Mesenteric fat pad (tissue), 1 donor: Measurements from ENCODE around the gene EIF4B. TPM values are rescaled to one million over a fixed set of nuclear protein-coding genes. Genes with fewer than 3 reads are reported as not detected.

ENCODE experiments used
- DNase-seq: peaks from one replicate; pipeline ENCODE4 v3.0.0-alpha.2; 2020; ENCODE audit warnings: low spot score
- total RNA-seq: library from RNA; stranded (reverse); fragmentation: NEBNext Ultra II Directional; extraction: Animal tissue kit (Norgen Biotek cat#: 25700); gene quantifications from one replicate; pipeline ENCODE4 v1.2.1, GENCODE V29; 2021
- donor health status: DM: yes; HTN: yes; CAD: no.

The EIF4B gene
- total RNA-seq, 1 donor from 2014 or later: 393 TPM

- DNase-seq: peak; percentile 78
Measured at GRCh38 chr12:53067993-53068770, 61.9 kb downstream of the EIF4B start.

DNA sequence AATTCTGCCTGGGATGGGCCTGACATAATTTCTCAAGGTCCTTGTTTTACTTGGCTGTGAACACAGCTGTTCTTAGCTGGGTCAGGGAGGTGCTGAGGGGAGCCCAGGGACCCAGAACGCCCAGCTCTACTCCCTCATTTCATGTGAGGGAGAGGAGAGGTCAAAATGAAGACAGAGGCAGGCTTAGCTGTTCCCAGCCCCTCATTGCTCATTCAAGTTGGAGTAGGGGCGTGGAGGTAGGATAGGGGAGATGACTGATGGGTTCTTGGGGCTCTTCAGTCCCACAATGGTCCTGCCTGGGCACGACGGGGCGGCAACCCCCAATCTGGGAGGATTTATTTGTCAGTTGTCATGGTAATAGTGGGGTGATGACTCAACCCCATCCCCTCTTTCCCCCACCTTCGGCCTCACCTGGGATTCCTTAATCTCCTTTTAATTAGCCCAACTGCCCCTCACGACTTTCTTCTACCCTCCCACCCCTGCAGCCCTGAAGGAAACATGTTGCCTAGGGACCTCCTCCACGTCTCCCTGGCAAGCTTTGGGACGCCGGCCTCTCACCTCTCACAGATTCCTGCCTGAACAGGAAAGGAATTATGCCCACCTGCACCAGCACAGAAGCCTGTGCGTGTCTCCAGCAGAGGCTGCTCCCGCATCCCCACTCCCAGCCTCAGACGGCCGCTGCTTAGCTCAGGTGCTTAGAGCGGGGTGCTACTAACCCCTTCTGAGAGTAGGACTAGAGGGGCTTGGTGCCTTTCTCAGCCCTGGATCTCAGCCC, 62.7 kb downstream of the EIF4B start:
- DNase-seq: peak; percentile 75

- peak; percentile 85 for DNase-seq
Measured at GRCh38 chr12:53069621-53070410, 63.6 kb downstream of the EIF4B start.

- peak; percentile 85 for DNase-seq
Measured at GRCh38 chr12:53070877-53071492, 64.7 kb downstream of the EIF4B start.

DNA sequence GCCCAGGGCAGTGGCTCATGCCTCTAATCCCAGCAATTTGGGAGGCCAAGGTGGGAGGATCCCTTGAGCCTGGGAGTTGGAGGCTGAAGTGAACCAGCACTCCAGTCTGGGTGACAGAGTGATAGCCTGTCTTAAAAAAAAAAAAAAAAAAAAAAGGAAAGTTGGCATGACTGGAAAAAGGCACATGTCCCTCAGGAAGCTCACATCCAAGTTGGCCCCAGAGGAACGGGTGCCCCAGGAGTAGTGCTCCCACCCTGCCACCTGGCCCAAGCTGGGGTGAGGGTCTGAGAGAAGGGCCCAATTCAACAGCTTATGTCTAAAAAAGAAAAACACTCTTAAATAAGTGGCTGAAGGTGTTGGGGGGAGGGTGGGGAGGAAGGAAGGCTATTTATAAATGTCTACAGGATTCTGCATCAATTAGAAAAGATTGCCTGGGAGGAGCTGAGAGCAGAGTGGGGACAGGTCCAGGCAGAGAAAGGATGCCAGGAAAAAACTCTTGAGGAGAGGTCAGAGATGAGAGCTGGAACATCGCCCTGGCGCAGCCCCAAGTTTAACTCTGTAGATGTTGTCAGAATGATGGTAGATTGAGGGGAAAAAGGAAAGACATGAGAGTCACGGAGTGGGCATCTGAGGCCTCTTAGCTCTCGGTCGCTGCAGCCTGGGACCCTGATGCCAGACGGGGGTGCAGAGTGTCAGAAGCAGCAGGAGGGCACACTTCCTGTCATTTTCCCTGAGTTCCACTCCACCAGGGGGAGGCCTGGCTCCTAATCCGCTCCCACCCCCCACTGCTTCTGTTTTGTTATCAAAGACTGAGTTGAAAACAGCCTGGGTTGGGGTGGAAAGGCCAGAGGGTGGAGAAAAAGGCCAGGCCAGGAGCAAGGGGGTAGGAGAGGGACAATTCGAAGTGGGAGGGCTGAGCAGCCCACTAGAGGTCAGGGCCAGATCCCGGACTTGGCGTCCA, 65.6 kb downstream of the EIF4B start:
- peak; percentile 89 for DNase-seq

DNA sequence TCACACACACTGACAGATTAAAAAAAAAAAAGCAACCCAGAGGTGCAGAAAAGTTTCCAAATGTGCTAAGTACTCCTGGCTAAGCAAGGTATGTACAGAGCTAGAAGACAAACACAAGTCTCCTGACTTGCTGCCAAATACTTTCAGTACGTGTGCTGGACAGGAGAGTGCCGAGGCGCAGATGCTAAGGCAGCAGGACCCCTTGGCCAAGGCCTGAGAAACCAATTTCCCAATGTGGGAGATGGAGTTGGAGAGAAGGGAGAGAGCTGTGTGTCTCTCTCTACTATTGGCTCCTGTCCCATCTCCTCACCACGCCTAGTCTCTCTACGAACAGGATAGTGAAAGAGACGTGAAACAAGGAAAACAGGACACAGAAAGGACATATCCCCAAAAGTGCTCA, 67.6 kb downstream of the EIF4B start:
- DNase-seq: peak; percentile 18

- DNase-seq: peak; percentile 74
Measured at GRCh38 chr12:53074283-53074998, 68.2 kb downstream of the EIF4B start.

DNA sequence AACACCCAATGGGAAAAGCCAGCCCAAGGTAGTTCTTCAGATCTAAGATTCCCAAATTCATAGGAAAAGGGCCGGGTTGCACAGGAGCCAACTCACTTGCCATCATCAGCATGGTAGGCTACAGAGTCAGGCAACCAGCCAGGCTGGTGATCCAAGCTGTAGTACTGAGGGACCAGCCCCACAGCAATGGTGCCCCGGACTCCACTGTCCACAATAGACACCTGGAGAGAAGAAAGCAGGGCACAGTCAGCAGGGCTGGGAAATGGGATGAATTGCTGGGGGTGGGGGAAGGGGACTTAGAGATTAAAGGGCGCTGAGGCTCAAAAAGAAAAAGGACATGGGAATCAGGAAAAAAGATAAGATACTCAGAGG, 68.7 kb downstream of the EIF4B start:
- peak; percentile 86 for DNase-seq

DNA sequence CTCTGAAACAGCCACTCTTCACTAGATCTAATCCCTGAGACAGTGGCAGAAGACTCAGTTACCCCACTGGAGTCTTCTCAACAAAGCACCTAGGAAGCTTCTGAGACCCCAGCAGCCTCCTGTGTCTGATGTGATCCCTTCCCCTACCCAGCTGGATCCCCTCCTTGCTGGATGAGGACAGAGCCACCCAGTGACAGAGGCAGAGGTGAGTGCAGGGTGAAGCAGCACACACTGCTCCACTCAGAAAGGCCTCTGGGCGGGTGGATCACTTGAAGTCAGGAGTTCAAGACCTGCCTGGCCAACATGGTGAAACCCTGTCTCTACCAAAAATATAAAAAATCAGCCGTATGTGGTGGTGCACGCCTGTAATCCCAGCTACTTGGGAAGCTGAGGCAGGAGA, 70.2 kb downstream of the EIF4B start:
- peak; percentile 62 for DNase-seq

DNA sequence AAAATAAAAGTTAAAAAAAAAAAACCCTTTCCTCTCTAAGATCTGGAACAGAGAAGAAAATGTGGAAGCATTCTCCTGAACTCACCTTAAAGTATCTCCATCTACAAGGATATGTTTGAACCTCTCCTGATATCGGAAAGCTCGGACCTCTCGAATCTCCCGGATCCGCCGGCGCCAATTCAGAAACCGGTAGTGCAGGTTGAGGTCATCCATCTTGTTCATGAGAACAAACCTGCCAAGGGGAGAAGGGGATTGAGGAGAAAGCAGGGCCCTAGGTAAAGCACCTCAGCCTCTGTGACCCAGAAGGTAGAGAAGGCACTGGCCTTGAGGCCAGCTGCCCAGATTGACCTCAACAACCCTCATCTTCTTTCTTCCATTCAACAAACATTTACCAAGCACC, 70.8 kb downstream of the EIF4B start:
- DNase-seq: peak; percentile 43

GRCh38 chr12:53078425-53079225, 72.4 kb downstream of the EIF4B start:
- no peak for DNase-seq

DNA sequence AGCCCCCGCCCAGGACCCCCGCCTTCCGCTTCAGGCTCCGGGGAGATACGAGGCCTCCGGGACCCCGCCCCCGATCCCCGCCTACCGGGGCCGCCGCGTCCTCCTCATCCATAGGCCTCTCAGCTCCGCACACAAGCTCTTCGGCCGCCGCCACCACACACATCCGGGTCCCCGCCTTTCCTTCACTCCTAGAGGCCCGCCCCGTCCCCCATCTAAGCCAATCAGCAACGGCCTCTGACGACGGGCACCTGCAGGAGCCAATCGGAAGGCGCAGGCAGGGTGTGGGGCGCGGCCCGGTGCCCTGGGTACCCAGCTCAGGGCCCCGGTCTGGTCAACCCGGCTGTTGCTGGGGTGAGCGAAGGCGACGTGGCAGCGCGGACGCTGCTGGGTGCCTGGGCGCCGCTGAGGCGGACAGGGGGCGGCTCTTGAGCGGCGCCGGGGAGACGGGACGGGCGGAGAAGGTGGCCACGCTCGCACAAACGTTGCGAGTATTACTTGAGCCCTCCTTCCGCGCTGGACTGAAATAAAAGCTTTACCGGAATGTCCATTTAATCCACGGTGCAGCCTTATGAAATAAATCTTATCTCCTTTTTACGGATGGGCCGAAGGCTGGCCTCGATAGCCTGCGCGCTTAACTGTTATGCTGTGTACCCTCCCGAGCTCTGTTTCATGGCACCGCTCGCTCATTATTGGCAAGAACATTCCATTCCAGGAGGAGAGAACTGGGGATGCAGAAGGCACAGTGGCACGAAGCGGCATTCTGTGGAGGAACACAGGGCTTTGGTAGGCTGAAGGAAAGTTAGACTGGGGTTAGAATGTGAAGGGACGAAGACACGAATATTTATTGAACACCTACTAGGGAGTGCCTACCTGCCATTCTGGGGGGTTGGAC, 73.2 kb downstream of the EIF4B start, which contains the start of gene SPRYD3:
Gene SPRYD3 (minus strand): TSS at position 165 of the 892 bp plus-strand sequence. CDS start 57 bp downstream, at position 108.
- DNase-seq: peak; percentile 99

DNA sequence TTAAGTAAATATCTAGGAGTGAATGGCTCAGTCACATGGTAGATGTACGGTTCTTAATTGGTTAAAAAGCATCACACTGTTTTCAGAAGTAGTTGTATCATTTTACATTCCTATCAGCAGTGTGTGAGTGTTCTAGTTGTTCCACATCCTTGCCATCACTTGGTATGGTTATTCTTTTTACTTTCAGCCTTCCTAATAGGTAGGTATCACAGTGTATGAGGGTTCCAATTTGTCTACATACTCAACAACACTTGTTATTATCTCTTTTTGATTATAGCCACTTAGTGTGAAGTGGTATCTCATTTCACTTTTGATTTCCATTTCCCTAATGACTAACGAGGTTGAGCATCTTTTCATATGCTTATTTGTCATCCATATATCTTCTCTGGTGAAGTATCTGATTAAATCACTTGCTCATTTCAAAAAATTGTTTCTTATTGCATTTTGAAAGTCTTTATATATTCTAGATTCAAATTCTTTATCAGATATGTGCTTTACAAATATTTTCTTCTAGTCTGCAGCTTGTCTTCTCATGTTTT, 76.5 kb downstream of the EIF4B start:
- no peak for DNase-seq

DNA sequence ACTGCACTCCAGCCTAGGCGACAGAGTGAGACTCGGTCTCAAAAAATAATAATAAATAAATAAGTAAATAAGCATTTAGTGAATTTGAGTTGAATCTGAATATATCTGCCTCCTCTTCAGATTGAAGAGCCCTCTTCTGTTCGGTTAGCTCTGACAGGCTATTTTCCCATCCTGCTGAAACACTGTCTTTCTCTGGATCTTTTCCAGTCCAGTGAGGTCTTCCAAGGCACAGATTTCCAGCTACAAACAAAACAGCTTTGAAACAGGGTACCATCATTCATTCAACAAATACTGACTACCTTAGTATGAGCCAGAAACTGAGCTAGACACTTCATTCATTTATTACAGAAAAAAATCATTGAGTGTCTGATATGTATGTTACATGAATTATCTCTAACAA, 80.1 kb downstream of the EIF4B start:
- no peak for DNase-seq

- DNase-seq: no peak
Measured at GRCh38 chr12:53090105-53090504, 83.8 kb downstream of the EIF4B start.

- DNase-seq: no peak
Measured at GRCh38 chr12:53090554-53090953, 84.3 kb downstream of the EIF4B start.

DNA sequence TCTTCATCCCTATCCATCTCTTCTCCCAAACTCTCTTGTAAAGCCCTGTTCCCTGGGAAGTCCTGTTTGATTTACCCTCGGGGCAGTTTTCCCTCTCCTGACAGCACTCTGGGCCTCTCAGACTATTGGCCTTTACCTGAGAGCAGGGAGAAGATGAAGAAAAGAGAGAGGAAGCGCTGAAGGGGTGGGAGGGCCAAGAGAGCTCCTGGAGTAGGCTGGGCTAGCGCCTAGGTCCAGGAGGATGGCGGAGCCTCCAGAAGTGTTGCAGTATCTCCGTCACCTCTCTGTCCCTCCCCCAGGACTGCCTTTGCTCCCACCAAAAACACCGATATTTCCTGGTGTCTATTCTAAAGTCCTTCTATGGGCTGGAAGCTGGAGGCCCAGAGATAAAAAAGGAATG, 85.5 kb downstream of the EIF4B start:
- DNase-seq: peak; percentile 53
